ENCODE measurements around the gene TRMT2B.

GRCh38 chrX:100973411-100973810 is 78.5 kb downstream of the TRMT2B start:
- TF ChIP-seq, protein P1, sequence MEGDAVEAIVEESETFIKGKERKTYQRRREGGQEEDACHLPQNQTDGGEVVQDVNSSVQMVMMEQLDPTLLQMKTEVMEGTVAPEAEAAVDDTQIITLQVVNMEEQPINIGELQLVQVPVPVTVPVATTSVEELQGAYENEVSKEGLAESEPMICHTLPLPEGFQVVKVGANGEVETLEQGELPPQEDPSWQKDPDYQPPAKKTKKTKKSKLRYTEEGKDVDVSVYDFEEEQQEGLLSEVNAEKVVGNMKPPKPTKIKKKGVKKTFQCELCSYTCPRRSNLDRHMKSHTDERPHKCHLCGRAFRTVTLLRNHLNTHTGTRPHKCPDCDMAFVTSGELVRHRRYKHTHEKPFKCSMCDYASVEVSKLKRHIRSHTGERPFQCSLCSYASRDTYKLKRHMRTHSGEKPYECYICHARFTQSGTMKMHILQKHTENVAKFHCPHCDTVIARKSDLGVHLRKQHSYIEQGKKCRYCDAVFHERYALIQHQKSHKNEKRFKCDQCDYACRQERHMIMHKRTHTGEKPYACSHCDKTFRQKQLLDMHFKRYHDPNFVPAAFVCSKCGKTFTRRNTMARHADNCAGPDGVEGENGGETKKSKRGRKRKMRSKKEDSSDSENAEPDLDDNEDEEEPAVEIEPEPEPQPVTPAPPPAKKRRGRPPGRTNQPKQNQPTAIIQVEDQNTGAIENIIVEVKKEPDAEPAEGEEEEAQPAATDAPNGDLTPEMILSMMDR (IDR thresholded peaks at IDR 0.05) = no peak
- TF ChIP-seq POLR2A (IDR thresholded peaks at IDR 0.05) = no peak
